ENCODE results near the gene BCAR3.
"Not testable (repeated sequence)": the region's sequence is repeated elsewhere in the genome, so short reads cannot be mapped to it uniquely, and the experiment has no call there.

DNA sequence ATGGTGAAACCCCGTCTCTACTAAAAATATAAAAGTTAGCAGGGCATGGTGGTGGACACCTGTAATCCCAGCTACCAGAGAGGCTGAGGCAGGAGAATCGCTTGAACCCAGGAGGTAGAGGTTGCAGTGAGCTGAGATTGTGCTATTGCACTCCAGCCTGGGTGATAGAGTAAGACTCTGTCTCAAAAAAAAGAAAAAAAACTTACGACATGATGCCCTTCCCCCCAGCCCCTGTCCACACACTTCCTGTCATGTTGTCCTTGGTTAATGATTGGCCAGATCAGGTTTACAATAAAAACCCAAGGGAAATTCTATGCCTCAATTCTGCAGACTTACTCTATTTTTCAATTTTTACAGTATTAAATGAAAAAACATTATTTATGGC lies 90.4 kb downstream of the BCAR3 start:
- not testable (repeated sequence) for TF ChIP-seq CTCF (IDR thresholded peaks at IDR 0.05); ZFX (IDR thresholded peaks at IDR 0.05; ENCODE audit: borderline replicate concordance)

Measured in 22Rv1 (cell line).